Urothelium cell line (cell line): Measurements from ENCODE around the gene SATB1.
A peak's percentile ranks its signal among the peaks of the same experiment; 100 is the strongest.
"Not testable (repeated sequence)": the region's sequence is repeated elsewhere in the genome, so short reads cannot be mapped to it uniquely, and the experiment has no call there.

Experiments
- DNase-seq: peaks from one replicate; pipeline ENCODE4 v3.0.0; 2011; ENCODE audit warnings: low spot score, mixed read lengths
- FAIRE-seq: peaks from 2 replicates; lab custom pipeline; 2011; peaks lifted over from hg19 to GRCh38; lab: Jason Lieb, UNC

Gene SATB1

GRCh38 chr3:18357747-18358146 lies 67.4 kb downstream of the SATB1 start:
- no peak for DNase-seq
- no peak for FAIRE-seq

GRCh38 chr3:18355832-18356231 lies 69.3 kb downstream of the SATB1 start:
- FAIRE-seq, result no peak
- no peak for DNase-seq

GRCh38 chr3:18354701-18355100 lies 70.4 kb downstream of the SATB1 start:
- DNase-seq (no peak), FAIRE-seq (no peak)

- FAIRE-seq (no peak), DNase-seq (no peak)
Measured at GRCh38 chr3:18351823-18352744, 73.1 kb downstream of the SATB1 start.

- FAIRE-seq (no peak), DNase-seq (no peak)
Measured at GRCh38 chr3:18351069-18351628, 74.0 kb downstream of the SATB1 start.

- no peak for FAIRE-seq
- no peak for DNase-seq
Measured at GRCh38 chr3:18349197-18349798, 75.8 kb downstream of the SATB1 start.

GRCh38 chr3:18346097-18346496 lies 79.0 kb downstream of the SATB1 start:
- no peak for DNase-seq
- no peak for FAIRE-seq

- FAIRE-seq, result no peak
- DNase-seq, result no peak
Measured at GRCh38 chr3:18345015-18345367, 80.1 kb downstream of the SATB1 start.

GRCh38 chr3:18344306-18345014 lies 80.7 kb downstream of the SATB1 start:
- FAIRE-seq (no peak), DNase-seq (no peak)

GRCh38 chr3:18343809-18344208 lies 81.3 kb downstream of the SATB1 start:
- no peak for DNase-seq
- no peak for FAIRE-seq

- FAIRE-seq, result no peak
Measured at GRCh38 chr3:18338827-18339514, 86.2 kb downstream of the SATB1 start.

GRCh38 chr3:18337231-18337630 lies 87.9 kb downstream of the SATB1 start:
- DNase-seq, result no peak
- no peak for FAIRE-seq

More at GRCh38 chr3:18338827-18339514, 86.2 kb downstream of the SATB1 start:
- DNase-seq, result no peak

- DNase-seq, result no peak
- no peak for FAIRE-seq
Measured at GRCh38 chr3:18334837-18335601, 90.1 kb downstream of the SATB1 start.

GRCh38 chr3:18330772-18331441 lies 94.2 kb downstream of the SATB1 start:
- not testable (repeated sequence) for FAIRE-seq, DNase-seq

GRCh38 chr3:18308096-18308650 lies 117.0 kb downstream of the SATB1 start:
- DNase-seq (no peak), FAIRE-seq (no peak)

- no peak for FAIRE-seq
Measured at GRCh38 chr3:18307529-18307928, 117.6 kb downstream of the SATB1 start.

GRCh38 chr3:18302517-18302916 lies 122.6 kb downstream of the SATB1 start:
- DNase-seq, result no peak
- no peak for FAIRE-seq

More at GRCh38 chr3:18307529-18307928, 117.6 kb downstream of the SATB1 start:
- DNase-seq, result no peak

- no peak for DNase-seq
- FAIRE-seq, result peak; percentile 13
Measured at GRCh38 chr3:18301781-18302180, 123.4 kb downstream of the SATB1 start.

GRCh38 chr3:18300916-18301315 lies 124.2 kb downstream of the SATB1 start:
- FAIRE-seq (no peak), DNase-seq (no peak)
